Astrocyte of the cerebellum (primary cell): ENCODE measurements around the gene NDUFS7.

Source experiments
- DNase-seq: peaks from one replicate; pipeline ENCODE4 v3.0.0-alpha.2; 2011; ENCODE audit warnings: low read depth
- H3K4me3 ChIP-seq: 2 replicates; pipeline ENCODE4 v1.5.1; 2011; ENCODE audit warnings: mild to moderate bottlenecking, low read depth, low read length, moderate library complexity
- CTCF ChIP-seq: IDR thresholded peaks from 2 replicates; pipeline ENCODE4 v1.5.1; 2012; ENCODE audit warnings: low read length, low read depth, moderate library complexity, mild to moderate bottlenecking; ENCODE audit errors: missing control alignments
- in situ Hi-C: cut with HindIII; loops from 2 replicates; pipeline ENCODE4 v1.10.0; 2017; ENCODE audit warnings: low sequenced_read_pairs

NDUFS7 gene

GRCh38 chr19:1377965-1378785, 5.5 kb upstream of the NDUFS7 start:
- no peak for DNase-seq
- H3K4me3 ChIP-seq: no peak overlapping the region
- TF ChIP-seq CTCF: no peak
- in situ Hi-C loops: no loop called here

GRCh38 chr19:1379126-1379905, 4.4 kb upstream of the NDUFS7 start:
- DNase-seq: no peak
- in situ Hi-C loops: no loop called here
- H3K4me3 ChIP-seq: no peak overlapping the region
- no peak for TF ChIP-seq CTCF

GRCh38 chr19:1379961-1380489, 3.7 kb upstream of the NDUFS7 start:
- TF ChIP-seq CTCF: no peak
- in situ Hi-C loops: no loop called here
- no peak overlapping the region for H3K4me3 ChIP-seq
- DNase-seq: no peak

- no peak overlapping the region for H3K4me3 ChIP-seq
- DNase-seq: no peak
- in situ Hi-C loops: no loop called here
- no peak for TF ChIP-seq CTCF
Observed at GRCh38 chr19:1382250-1382649, 1.5 kb upstream of the NDUFS7 start.

GRCh38 chr19:1383017-1383311, 743 bp upstream of the NDUFS7 start:
- DNase-seq: no peak
- in situ Hi-C loops: no loop called here
- H3K4me3 ChIP-seq: no peak overlapping the region
- no peak for TF ChIP-seq CTCF

GRCh38 chr19:1384085-1384462, 367 bp downstream of the NDUFS7 start:
- peak overlapping the region; percentile 89 for H3K4me3 ChIP-seq
- in situ Hi-C loops: no loop called here

More at GRCh38 chr19:1384085-1384462, 367 bp downstream of the NDUFS7 start:
- TF ChIP-seq CTCF: no peak
- DNase-seq: no peak
